Neural cell (in vitro differentiated cells): ENCODE data around the gene LRRC61. TPM values are rescaled to one million over a fixed set of nuclear protein-coding genes. Genes with fewer than 3 reads are reported as not detected.
"Not testable (repeated sequence)": the region's sequence is repeated elsewhere in the genome, so short reads cannot be mapped to it uniquely, and the experiment has no call there.

Source experiments
- H2AFZ ChIP-seq: fragments of 200-600, 300-800 bp; sonication (generic), shearing (Covaris generic); 2 replicates; pipeline ENCODE4 v1.6.0; 2014; ENCODE audit warnings: low read depth, mild to moderate bottlenecking, antibody characterized with exemption, low read length, moderate library complexity
- H3F3A ChIP-seq: fragments of 200-600 bp; shearing (Covaris generic); 2 replicates; pipeline ENCODE4 v1.6.1; 2016; ENCODE audit warnings: mild to moderate bottlenecking, moderate library complexity, mixed read lengths, antibody characterized with exemption, low read length; ENCODE audit not compliant: insufficient read depth, poor library complexity, severe bottlenecking
- H3K27ac ChIP-seq: fragments of 200-600, 300-800 bp; sonication (generic), shearing (Covaris generic); 2 replicates; pipeline ENCODE4 v1.5.1; 2014; ENCODE audit warnings: mild to moderate bottlenecking, low read length, moderate library complexity
- H3K27me3 ChIP-seq: fragments of 300-800, 200-600 bp; sonication (generic), shearing (Covaris generic); 2 replicates; pipeline ENCODE4 v1.6.0; 2014; ENCODE audit warnings: mild to moderate bottlenecking, low read depth, low read length, moderate library complexity; ENCODE audit not compliant: insufficient read depth
- H3K36me3 ChIP-seq: fragments of 300-800, 200-600 bp; sonication (generic), shearing (Covaris generic); 2 replicates; pipeline ENCODE4 v1.5.1; 2014; ENCODE audit warnings: mild to moderate bottlenecking, antibody characterized with exemption, low read length, moderate library complexity; ENCODE audit not compliant: insufficient read depth
- H3K4me2 ChIP-seq: fragments of 300-800, 200-600 bp; sonication (generic), shearing (Covaris generic); 2 replicates; pipeline ENCODE4 v1.6.0; 2014; ENCODE audit warnings: mild to moderate bottlenecking, low read length
- H3K4me3 ChIP-seq: fragments of 300-800, 200-600 bp; sonication (generic), shearing (Covaris generic); 2 replicates; pipeline ENCODE4 v1.5.1; 2014; ENCODE audit warnings: mild to moderate bottlenecking, low read length, moderate library complexity
- H3K79me2 ChIP-seq: fragments of 200-600 bp; shearing (Covaris generic); replicated peaks from 2 replicates; pipeline ENCODE4 v1.6.0; 2014; ENCODE audit warnings: mild to moderate bottlenecking, low read length, moderate library complexity; ENCODE audit not compliant: insufficient read depth
- H3K9ac ChIP-seq: fragments of 300-800, 200-600 bp; sonication (generic), shearing (Covaris generic); 2 replicates; pipeline ENCODE4 v1.6.1; 2016; ENCODE audit warnings: mild to moderate bottlenecking, low read length, mixed read lengths
- H3K9me2 ChIP-seq: fragments of 200-600 bp; shearing (Covaris generic); 2 replicates; pipeline ENCODE4 v1.6.1; 2016; ENCODE audit warnings: mild to moderate bottlenecking, low read length, mixed read lengths; ENCODE audit not compliant: insufficient read depth
- H3K9me3 ChIP-seq: fragments of 200-600, 300-800 bp; sonication (generic), shearing (Covaris generic); 2 replicates; pipeline ENCODE4 v1.6.1; 2016; ENCODE audit warnings: mild to moderate bottlenecking, mixed run types, low read length, moderate library complexity, mixed read lengths
- H4K20me1 ChIP-seq: fragments of 200-600 bp; shearing (Covaris generic); 2 replicates; pipeline ENCODE4 v1.6.1; 2016; ENCODE audit warnings: mild to moderate bottlenecking, mixed run types; ENCODE audit not compliant: insufficient read depth
- EZH2 ChIP-seq: fragments of 200-600, 300-800 bp; shearing (Covaris generic), sonication (generic); IDR thresholded peaks from 2 replicates; pipeline ENCODE4 v1.6.1; 2014; ENCODE audit warnings: antibody characterized with exemption, low read length, borderline replicate concordance, mild to moderate bottlenecking; ENCODE audit not compliant: insufficient read depth, poor library complexity, severe bottlenecking
- MXI1 ChIP-seq: fragments of 450-650 bp; conservative IDR thresholded peaks from 2 replicates; pipeline ENCODE4 v1.6.1; 2014; ENCODE audit warnings: antibody characterized with exemption, mild to moderate bottlenecking; ENCODE audit not compliant: poor library complexity, severe bottlenecking
- POLR2AphosphoS5 ChIP-seq: IDR thresholded peaks from 2 replicates; pipeline ENCODE4 v1.6.1; 2012
- SMC3 ChIP-seq: fragments of 450-650 bp; conservative IDR thresholded peaks from 2 replicates; pipeline ENCODE4 v1.6.1; 2014; ENCODE audit warnings: antibody characterized with exemption, mild to moderate bottlenecking, moderate library complexity; ENCODE audit not compliant: poor library complexity
- TAF1 ChIP-seq: IDR thresholded peaks from 2 replicates; pipeline ENCODE4 v1.6.1; 2012; ENCODE audit warnings: low read depth
- polyA plus RNA-seq: library from polyadenylated mRNA; depleted of rRNA; stranded (reverse); fragments of >200 nt; gene quantifications from 2 replicates; pipeline ENCODE4 v1.2.3, GENCODE V29; 2014
- TF ChIP-seq, protein P1 (sequence below): IDR thresholded peaks from 2 replicates; pipeline ENCODE4 v1.6.1; 2012; ENCODE audit warnings: borderline replicate concordance
- TF ChIP-seq, protein P2 (sequence below): fragments of 450-650 bp; IDR thresholded peaks from 2 replicates; pipeline ENCODE4 v1.5.1; 2014; ENCODE audit warnings: antibody characterized with exemption, mild to moderate bottlenecking, moderate library complexity; ENCODE audit not compliant: poor library complexity, severe bottlenecking

Gene LRRC61
- polyA plus RNA-seq, 1 donor from 2014 or later, result 5.0 TPM

DNA sequence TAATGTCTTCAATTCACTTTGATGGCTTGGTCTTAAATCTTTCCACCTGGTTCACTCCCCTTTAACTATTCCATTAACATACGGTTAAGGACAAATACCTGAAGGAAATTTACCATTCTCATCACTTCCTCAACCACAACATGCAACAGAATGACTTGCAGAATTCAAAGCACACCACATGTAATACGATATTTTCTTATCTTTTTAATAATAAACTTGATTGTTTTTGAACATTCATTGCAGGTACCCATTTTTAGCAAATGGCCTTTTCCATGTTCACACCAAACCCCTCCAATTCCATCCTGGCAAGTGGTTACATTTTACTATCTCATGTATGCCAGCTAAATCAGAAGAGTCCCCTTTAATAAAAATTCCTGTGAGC lies 17.3 kb upstream of the LRRC61 start:
- H3K4me3 ChIP-seq, H3K9ac ChIP-seq, H3K79me2 ChIP-seq, H3K36me3 ChIP-seq, H2AFZ ChIP-seq, H3F3A ChIP-seq, H3K9me2 ChIP-seq, H3K4me2 ChIP-seq, H3K9me3 ChIP-seq, H3K27me3 ChIP-seq, H4K20me1 ChIP-seq, H3K27ac ChIP-seq: not testable (repeated sequence)

DNA sequence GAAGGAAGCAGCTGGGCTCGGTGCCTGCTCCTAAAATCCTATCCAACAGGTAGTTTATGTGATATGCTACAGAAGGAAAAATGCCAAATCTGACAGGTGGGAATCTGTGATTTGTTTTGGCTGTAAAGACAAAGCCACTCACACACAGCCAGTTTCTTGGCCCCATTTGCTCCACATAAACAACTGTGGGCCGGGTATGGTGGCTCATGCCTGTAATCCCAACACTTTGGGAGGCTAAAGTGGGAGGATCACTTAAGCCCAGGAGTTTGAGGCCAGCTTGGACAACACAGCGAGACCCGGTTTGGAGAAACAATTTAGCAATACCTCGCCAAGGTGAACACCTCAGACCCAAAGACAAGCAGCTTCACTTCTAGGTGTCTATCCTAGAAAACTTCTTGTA lies 16.8 kb upstream of the LRRC61 start:
- not testable (repeated sequence) for H3K79me2 ChIP-seq, H3F3A ChIP-seq, H3K27ac ChIP-seq, H3K9me3 ChIP-seq, H3K4me3 ChIP-seq, H3K36me3 ChIP-seq, H2AFZ ChIP-seq, H3K27me3 ChIP-seq, H3K9ac ChIP-seq, H3K9me2 ChIP-seq, H3K4me2 ChIP-seq, H4K20me1 ChIP-seq

DNA sequence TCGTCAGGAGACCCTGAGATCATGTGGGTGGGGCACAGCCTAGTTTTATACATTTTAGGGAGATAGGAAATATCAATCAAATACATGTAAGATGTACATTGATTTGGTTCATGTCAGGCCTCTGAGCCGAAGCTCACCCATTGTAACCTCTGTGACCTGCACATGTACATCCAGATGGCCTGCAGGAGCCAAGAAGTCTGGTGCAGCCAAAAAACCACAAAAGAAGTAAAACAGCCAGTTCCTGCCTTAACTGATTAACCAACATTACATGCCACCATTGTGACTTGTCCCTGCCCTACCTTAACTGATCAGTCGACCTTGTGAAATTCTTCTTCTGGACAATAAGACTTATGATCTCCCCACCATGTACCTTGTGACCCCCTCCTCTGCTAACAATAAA lies 16.0 kb upstream of the LRRC61 start:
- H3K27me3 ChIP-seq, result no peaks in the 10 kb centered on the region
- H3K36me3 ChIP-seq, result no peaks in the 10 kb centered on the region

More for the DNA sequence above, 16.0 kb upstream of the LRRC61 start:
- TF ChIP-seq EZH2, result no peak
- TF ChIP-seq, protein P1, sequence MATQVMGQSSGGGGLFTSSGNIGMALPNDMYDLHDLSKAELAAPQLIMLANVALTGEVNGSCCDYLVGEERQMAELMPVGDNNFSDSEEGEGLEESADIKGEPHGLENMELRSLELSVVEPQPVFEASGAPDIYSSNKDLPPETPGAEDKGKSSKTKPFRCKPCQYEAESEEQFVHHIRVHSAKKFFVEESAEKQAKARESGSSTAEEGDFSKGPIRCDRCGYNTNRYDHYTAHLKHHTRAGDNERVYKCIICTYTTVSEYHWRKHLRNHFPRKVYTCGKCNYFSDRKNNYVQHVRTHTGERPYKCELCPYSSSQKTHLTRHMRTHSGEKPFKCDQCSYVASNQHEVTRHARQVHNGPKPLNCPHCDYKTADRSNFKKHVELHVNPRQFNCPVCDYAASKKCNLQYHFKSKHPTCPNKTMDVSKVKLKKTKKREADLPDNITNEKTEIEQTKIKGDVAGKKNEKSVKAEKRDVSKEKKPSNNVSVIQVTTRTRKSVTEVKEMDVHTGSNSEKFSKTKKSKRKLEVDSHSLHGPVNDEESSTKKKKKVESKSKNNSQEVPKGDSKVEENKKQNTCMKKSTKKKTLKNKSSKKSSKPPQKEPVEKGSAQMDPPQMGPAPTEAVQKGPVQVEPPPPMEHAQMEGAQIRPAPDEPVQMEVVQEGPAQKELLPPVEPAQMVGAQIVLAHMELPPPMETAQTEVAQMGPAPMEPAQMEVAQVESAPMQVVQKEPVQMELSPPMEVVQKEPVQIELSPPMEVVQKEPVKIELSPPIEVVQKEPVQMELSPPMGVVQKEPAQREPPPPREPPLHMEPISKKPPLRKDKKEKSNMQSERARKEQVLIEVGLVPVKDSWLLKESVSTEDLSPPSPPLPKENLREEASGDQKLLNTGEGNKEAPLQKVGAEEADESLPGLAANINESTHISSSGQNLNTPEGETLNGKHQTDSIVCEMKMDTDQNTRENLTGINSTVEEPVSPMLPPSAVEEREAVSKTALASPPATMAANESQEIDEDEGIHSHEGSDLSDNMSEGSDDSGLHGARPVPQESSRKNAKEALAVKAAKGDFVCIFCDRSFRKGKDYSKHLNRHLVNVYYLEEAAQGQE, result no peak
- no peak for TF ChIP-seq TAF1
- TF ChIP-seq, protein P2, sequence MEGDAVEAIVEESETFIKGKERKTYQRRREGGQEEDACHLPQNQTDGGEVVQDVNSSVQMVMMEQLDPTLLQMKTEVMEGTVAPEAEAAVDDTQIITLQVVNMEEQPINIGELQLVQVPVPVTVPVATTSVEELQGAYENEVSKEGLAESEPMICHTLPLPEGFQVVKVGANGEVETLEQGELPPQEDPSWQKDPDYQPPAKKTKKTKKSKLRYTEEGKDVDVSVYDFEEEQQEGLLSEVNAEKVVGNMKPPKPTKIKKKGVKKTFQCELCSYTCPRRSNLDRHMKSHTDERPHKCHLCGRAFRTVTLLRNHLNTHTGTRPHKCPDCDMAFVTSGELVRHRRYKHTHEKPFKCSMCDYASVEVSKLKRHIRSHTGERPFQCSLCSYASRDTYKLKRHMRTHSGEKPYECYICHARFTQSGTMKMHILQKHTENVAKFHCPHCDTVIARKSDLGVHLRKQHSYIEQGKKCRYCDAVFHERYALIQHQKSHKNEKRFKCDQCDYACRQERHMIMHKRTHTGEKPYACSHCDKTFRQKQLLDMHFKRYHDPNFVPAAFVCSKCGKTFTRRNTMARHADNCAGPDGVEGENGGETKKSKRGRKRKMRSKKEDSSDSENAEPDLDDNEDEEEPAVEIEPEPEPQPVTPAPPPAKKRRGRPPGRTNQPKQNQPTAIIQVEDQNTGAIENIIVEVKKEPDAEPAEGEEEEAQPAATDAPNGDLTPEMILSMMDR, result no peak
- TF ChIP-seq MXI1, result no peak
- no peak for TF ChIP-seq SMC3
- no peak for TF ChIP-seq POLR2AphosphoS5
- H3K9me3 ChIP-seq, result no peaks in the 10 kb centered on the region
- H3K27ac ChIP-seq, result no peak overlapping the region
- H3K4me3 ChIP-seq, result no peak overlapping the region
- no peaks in the 10 kb centered on the region for H3K79me2 ChIP-seq
- no peak overlapping the region for H3K4me2 ChIP-seq
- H4K20me1 ChIP-seq, result no peaks in the 10 kb centered on the region
- H3K9me2 ChIP-seq, result no peaks in the 10 kb centered on the region
- no peaks in the 10 kb centered on the region for H3F3A ChIP-seq
- H2AFZ ChIP-seq, result no peak overlapping the region
- no peak overlapping the region for H3K9ac ChIP-seq
